ENCODE measurements around the gene PPAN.

DNA sequence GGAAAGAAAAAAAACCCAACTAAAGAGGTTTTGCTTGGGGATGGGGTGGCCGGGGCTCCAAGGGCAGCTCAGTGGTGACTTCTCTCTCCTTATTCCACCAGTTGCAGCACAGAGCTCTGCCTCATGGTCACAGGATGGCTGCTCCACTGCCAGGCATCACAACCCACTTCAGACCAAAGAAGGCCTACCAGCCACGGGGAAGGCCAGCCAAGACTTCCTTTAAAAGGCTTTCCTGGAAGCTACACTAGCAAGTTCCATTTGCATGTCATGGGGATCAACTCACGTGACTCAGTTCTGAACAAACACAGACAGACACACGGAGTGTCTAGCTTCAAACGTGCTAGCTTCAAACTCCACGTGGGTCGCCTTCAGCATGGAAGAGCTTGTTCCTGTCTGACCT, 26.7 kb downstream of the PPAN start:
- TF ChIP-seq POLR2AphosphoS5 (IDR thresholded peaks at IDR 0.05; ENCODE audit: low read depth, low read length) (no peak), TAF1 (IDR thresholded peaks at IDR 0.05; ENCODE audit: borderline replicate concordance, low read depth, low read length) (no peak), POLR2A (IDR thresholded peaks at IDR 0.05; ENCODE audit: low read depth, low read length) (no peak)

All from GM12892 (cell line).